H1 (cell line): ENCODE data around the gene KCNQ1OT1. TPM values are rescaled to one million over a fixed set of nuclear protein-coding genes. Genes with fewer than 3 reads are reported as not detected.

Source experiments
- ASH2L ChIP-seq: fragments of 200-600, 300-600 bp; sonication (generic); IDR thresholded peaks from one replicate; pipeline ENCODE4 v1.7.1; 2017; ENCODE audit warnings: low read length
- JUN ChIP-seq: IDR thresholded peaks from 2 replicates; pipeline ENCODE4 v1.6.1; 2011; ENCODE audit warnings: low read depth, mild to moderate bottlenecking, improper control_type of control experiment, low read length
- NANOG ChIP-seq: IDR thresholded peaks from 2 replicates; pipeline ENCODE4 v1.6.1; 2011; ENCODE audit warnings: low read length, low read depth, mild to moderate bottlenecking, inconsistent platforms; ENCODE audit not compliant: insufficient read depth, poor library complexity, severe bottlenecking
- polyA plus RNA-seq, 7 experiments: library from polyadenylated mRNA; depleted of rRNA in 3 of 7; stranded (reverse) in 5 of 7; unstranded in 2 of 7; fragments of >200 nt in 5 of 7; fragments of 200-250 nt in 2 of 7; gene quantifications; 1 replicate in 5 of 7; 2 replicates in 1 of 7; 4 replicates in 1 of 7; pipeline versions ENCODE4 v1.2.1 to v1.2.3, GENCODE V29; 2011 to 2013; ENCODE audit warnings: missing spikeins in 2 of 7, mixed read lengths in 2 of 7
- total RNA-seq: library from RNA; stranded (reverse); fragmentation: NEBNext Ultra II Directional; extraction: Animal tissue kit (Norgen Biotek cat#: 25700); gene quantifications from 2 replicates; pipeline ENCODE4 v1.2.1, GENCODE V29; 2021

KCNQ1OT1 gene
- total and polyA plus RNA-seq, 2 of the 8 experiments (the other 6 are each of a cell fraction or from before 2014, with no cell fraction given): 0.21 to 1.2 TPM

GRCh38 chr11:2665526-2666400 lies 34.0 kb downstream of the KCNQ1OT1 start (continued):
- TF ChIP-seq JUN: no peak
- no peak for TF ChIP-seq ASH2L
- no peak for TF ChIP-seq NANOG
- TF ChIP-seq, all 59 proteins: peak for 0
